Panc1 (cell line): ENCODE data around the gene ADGB. TPM values are rescaled to one million over a fixed set of nuclear protein-coding genes. Genes with fewer than 3 reads are reported as not detected.

Experiments used
- ATAC-seq: fragments of 200-7000 bp; cut with Tn5 transposase; 2 replicates; pipeline ENCODE4 v1.9.1; 2020; ENCODE audit warnings: mild to moderate bottlenecking, moderate library complexity
- BruUV-seq: library from RNA; stranded (reverse); fragments of 400-500 nt; replicated peaks from 2 replicates; lab custom pipeline; 2021; lab: Mats Ljungman, UMichigan
- CTCF ChIA-PET: fragments of 300-600 bp; sonication (Branson Sonifier 250); formaldehyde crosslinking; loops from one replicate; lab custom pipeline; 2022; ENCODE audit warnings: antibody characterized with exemption; lab: Charles Lee
- POLR2A ChIA-PET: fragments of 300-600 bp; sonication (Branson Sonifier 250); formaldehyde crosslinking; loops from one replicate; lab custom pipeline; 2022; ENCODE audit warnings: antibody characterized with exemption; lab: Charles Lee
- DNase-seq: peaks from one replicate; pipeline ENCODE4 v3.0.0-alpha.2; 2010; ENCODE audit warnings: low read depth, low spot score
- H3K27ac ChIP-seq: 2 replicates; pipeline ENCODE4 v1.5.1; 2011; ENCODE audit warnings: mild to moderate bottlenecking, low read length, inconsistent platforms
- H3K27me3 ChIP-seq: fragments of 200-500 bp; sonication (Bioruptor generic); 2 replicates; pipeline ENCODE4 v1.6.0; 2014; ENCODE audit warnings: low read length, inconsistent platforms; ENCODE audit not compliant: control insufficient read depth, insufficient read depth
- H3K36me3 ChIP-seq: fragments of 200-500 bp; sonication (Bioruptor generic); 2 replicates; pipeline ENCODE4 v1.5.1; 2014; ENCODE audit warnings: inconsistent platforms, mild to moderate bottlenecking, low read length, moderate library complexity; ENCODE audit not compliant: control insufficient read depth, insufficient read depth
- H3K4me1 ChIP-seq: 2 replicates; pipeline ENCODE4 v1.5.1; 2011; ENCODE audit warnings: inconsistent platforms, mild to moderate bottlenecking, low read length, moderate library complexity; ENCODE audit not compliant: control insufficient read depth, insufficient read depth
- H3K4me3 ChIP-seq, 2 experiments: 2 replicates each; pipeline ENCODE4 v1.5.1; 2011 to 2012; ENCODE audit warnings: low read depth in 2 of 2, low read length in 2 of 2, mild to moderate bottlenecking in 2 of 2, inconsistent platforms in 1 of 2, moderate library complexity in 1 of 2
- H3K9me3 ChIP-seq: fragments of 200-500 bp; sonication (Bioruptor generic); 2 replicates; pipeline ENCODE4 v1.5.1; 2014; ENCODE audit warnings: low read depth, mild to moderate bottlenecking, inconsistent platforms, low read length, moderate library complexity; ENCODE audit not compliant: control insufficient read depth, insufficient read depth
- POLR2AphosphoS5 ChIP-seq: IDR thresholded peaks from 2 replicates; pipeline ENCODE4 v1.6.1; 2012; ENCODE audit warnings: mild to moderate bottlenecking, low read depth, low read length, moderate library complexity
- SIN3A ChIP-seq: IDR thresholded peaks from 2 replicates; pipeline ENCODE4 v1.6.1; 2012; ENCODE audit warnings: low read depth, mild to moderate bottlenecking, low read length, moderate library complexity, borderline replicate concordance; ENCODE audit not compliant: insufficient read depth
- TCF7L2 ChIP-seq: IDR thresholded peaks from 2 replicates; pipeline ENCODE4 v1.6.1; 2011; ENCODE audit warnings: mild to moderate bottlenecking, low read depth, low read length, inconsistent platforms
- in situ Hi-C: cut with HindIII; loops from 2 replicates; pipeline ENCODE4 v1.10.0; 2016; ENCODE audit warnings: low sequenced_read_pairs, low pct_unique_long_range_greater_than_20kb
- intact Hi-C: fragments of 100-400 bp; cut with micrococcal nuclease; formaldehyde crosslinking; loops from one replicate; pipeline ENCODE4 v1.10.0; 2022; ENCODE audit not compliant: unreplicated experiment
- total RNA-seq: library from RNA; stranded (reverse); gene quantifications from one replicate; pipeline ENCODE4 v1.2.1, GENCODE V29; 2021; ENCODE audit not compliant: unreplicated experiment
- TF ChIP-seq, protein P1 (sequence below): fragments of 450-650 bp; IDR thresholded peaks from 2 replicates; pipeline ENCODE4 v1.5.1; 2017; ENCODE audit warnings: mild to moderate bottlenecking
- TF ChIP-seq, protein P2 (sequence below), 2 experiments: IDR thresholded peaks; 2 replicates each; pipeline ENCODE4 v1.6.1; 2011 to 2012; ENCODE audit warnings: low read depth in 2 of 2, control low read depth in 1 of 2, low read length in 1 of 2, mild to moderate bottlenecking in 1 of 2, moderate library complexity in 1 of 2; ENCODE audit not compliant: insufficient read depth in 1 of 2

The ADGB gene
- total RNA-seq, 1 experiment from 2014 or later = not detected

DNA sequence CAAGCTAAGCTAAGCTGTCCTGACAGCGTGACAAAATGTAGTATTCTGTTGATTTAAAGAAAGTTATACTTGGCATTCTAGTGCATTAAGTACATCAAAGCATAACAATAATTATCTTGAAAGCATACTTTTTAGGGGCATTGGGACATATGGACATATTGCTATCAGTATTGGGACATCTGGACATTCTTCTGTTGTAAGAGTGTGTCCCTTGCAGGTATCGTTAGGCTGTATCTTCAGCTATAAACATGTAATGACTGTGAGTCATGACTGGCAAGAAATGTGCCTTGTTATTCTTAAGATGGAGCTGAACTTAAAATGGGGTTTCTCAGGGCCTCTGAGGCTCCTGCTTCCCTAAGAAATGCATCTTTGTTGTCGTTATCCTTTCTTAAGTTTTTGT, 74.3 kb downstream of the ADGB start:
- intact Hi-C loops (no loop called here), in situ Hi-C loops (no loop called here)
- ChIA-PET POLR2A (no interaction called here), CTCF (no interaction called here)
- BruUV-seq = no TSS peak
- TF ChIP-seq SIN3A = no peak
- TF ChIP-seq, protein P1, sequence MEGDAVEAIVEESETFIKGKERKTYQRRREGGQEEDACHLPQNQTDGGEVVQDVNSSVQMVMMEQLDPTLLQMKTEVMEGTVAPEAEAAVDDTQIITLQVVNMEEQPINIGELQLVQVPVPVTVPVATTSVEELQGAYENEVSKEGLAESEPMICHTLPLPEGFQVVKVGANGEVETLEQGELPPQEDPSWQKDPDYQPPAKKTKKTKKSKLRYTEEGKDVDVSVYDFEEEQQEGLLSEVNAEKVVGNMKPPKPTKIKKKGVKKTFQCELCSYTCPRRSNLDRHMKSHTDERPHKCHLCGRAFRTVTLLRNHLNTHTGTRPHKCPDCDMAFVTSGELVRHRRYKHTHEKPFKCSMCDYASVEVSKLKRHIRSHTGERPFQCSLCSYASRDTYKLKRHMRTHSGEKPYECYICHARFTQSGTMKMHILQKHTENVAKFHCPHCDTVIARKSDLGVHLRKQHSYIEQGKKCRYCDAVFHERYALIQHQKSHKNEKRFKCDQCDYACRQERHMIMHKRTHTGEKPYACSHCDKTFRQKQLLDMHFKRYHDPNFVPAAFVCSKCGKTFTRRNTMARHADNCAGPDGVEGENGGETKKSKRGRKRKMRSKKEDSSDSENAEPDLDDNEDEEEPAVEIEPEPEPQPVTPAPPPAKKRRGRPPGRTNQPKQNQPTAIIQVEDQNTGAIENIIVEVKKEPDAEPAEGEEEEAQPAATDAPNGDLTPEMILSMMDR = no peak
- TF ChIP-seq, protein P2, sequence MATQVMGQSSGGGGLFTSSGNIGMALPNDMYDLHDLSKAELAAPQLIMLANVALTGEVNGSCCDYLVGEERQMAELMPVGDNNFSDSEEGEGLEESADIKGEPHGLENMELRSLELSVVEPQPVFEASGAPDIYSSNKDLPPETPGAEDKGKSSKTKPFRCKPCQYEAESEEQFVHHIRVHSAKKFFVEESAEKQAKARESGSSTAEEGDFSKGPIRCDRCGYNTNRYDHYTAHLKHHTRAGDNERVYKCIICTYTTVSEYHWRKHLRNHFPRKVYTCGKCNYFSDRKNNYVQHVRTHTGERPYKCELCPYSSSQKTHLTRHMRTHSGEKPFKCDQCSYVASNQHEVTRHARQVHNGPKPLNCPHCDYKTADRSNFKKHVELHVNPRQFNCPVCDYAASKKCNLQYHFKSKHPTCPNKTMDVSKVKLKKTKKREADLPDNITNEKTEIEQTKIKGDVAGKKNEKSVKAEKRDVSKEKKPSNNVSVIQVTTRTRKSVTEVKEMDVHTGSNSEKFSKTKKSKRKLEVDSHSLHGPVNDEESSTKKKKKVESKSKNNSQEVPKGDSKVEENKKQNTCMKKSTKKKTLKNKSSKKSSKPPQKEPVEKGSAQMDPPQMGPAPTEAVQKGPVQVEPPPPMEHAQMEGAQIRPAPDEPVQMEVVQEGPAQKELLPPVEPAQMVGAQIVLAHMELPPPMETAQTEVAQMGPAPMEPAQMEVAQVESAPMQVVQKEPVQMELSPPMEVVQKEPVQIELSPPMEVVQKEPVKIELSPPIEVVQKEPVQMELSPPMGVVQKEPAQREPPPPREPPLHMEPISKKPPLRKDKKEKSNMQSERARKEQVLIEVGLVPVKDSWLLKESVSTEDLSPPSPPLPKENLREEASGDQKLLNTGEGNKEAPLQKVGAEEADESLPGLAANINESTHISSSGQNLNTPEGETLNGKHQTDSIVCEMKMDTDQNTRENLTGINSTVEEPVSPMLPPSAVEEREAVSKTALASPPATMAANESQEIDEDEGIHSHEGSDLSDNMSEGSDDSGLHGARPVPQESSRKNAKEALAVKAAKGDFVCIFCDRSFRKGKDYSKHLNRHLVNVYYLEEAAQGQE (IDR thresholded peaks at IDR 0.05; ENCODE audit: insufficient read depth in 1 of 2, low read depth in 2 of 2, low read length in 1 of 2) = no peak
- no peak for TF ChIP-seq TCF7L2
- TF ChIP-seq POLR2AphosphoS5 = no peak
- Histone ChIP-seq H3K36me3 (no peaks in the 10 kb centered on the region), H3K4me1 (no peaks in the 10 kb centered on the region), H3K4me3 (no peak overlapping the region), H3K27me3 (no peaks in the 10 kb centered on the region; the same call in 1 of the 2 replicates), H3K9me3 (no peaks in the 10 kb centered on the region), H3K27ac (no peak overlapping the region)
- DNase-seq (no peak), ATAC-seq (no peak)

DNA sequence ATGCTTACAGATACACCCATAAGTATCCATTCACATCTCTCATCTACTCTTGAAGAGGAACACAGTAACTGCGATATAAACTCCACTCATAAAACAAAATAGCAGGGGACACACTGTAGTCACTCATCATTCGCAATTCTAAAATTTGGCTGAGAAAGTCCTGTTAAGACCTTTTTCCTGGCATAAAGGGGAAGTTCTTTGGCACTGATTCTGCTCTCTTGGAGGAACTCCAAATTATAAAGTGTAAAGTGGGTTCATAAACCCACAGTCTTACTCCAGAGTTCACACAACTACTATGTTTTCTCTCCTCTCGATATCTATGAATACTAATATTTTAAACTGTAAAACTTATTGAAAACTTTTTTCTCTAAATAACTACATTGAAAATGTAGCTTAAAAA, 80.6 kb downstream of the ADGB start:
- ChIA-PET POLR2A (no interaction called here), CTCF (no interaction called here)
- H3K36me3 ChIP-seq = no peaks in the 10 kb centered on the region
- TF ChIP-seq SIN3A = no peak
- TF ChIP-seq, protein P2 (IDR thresholded peaks at IDR 0.05; ENCODE audit: insufficient read depth in 1 of 2, low read depth in 2 of 2, low read length in 1 of 2) = no peak
- TF ChIP-seq TCF7L2 = no peak
- TF ChIP-seq POLR2AphosphoS5 = no peak
- TF ChIP-seq, protein P1 = no peak
- H3K27ac ChIP-seq = no peak overlapping the region
- intact Hi-C loops = no loop called here
- no peaks in the 10 kb centered on the region for H3K9me3 ChIP-seq
- no TSS peak for BruUV-seq
- no peak overlapping the region for H3K4me3 ChIP-seq
- ATAC-seq = no peak
- in situ Hi-C loops = no loop called here
- no peaks in the 10 kb centered on the region for H3K27me3 ChIP-seq
- no peak for DNase-seq
- no peaks in the 10 kb centered on the region for H3K4me1 ChIP-seq
